MCF 10A (cell line): ENCODE results near the gene TEX30. TPM values are rescaled to one million over a fixed set of nuclear protein-coding genes. Genes with fewer than 3 reads are reported as not detected.
A peak's percentile ranks its signal among the peaks of the same experiment; 100 is the strongest.

ENCODE experiments used
- BruUV-seq: library from RNA; stranded (reverse); fragments of 400-500 nt; replicated peaks from 2 replicates; lab custom pipeline; 2021; lab: Mats Ljungman, UMichigan
- CTCF ChIA-PET: fragments of 300-600 bp; sonication (Branson Sonifier 250); formaldehyde crosslinking; extraction: SDS; loops from one replicate; lab custom pipeline; 2021; ENCODE audit warnings: antibody characterized with exemption, inconsistent platforms; lab: Yijun Ruan, JAX
- POLR2A ChIA-PET: fragments of 300-600, 350-650 bp; sonication (Branson Sonifier 250); formaldehyde crosslinking; extraction: SDS; loops from one replicate; lab custom pipeline; 2020; ENCODE audit warnings: antibody characterized with exemption, inconsistent platforms; lab: Yijun Ruan, JAX
- DNase-seq: peaks from one replicate; pipeline ENCODE4 v3.0.0-alpha.2; 2018; ENCODE audit not compliant: unreplicated experiment
- H3K27ac Mint-ChIP-seq: one replicate; pipeline ENCODE4 v1.8.0; 2022; ENCODE audit warnings: mild to moderate bottlenecking, low read depth, mixed read lengths; ENCODE audit not compliant: unreplicated experiment
- H3K27me3 Mint-ChIP-seq: one replicate; pipeline ENCODE4 v1.8.0; 2022; ENCODE audit warnings: mixed read lengths; ENCODE audit not compliant: insufficient read depth, unreplicated experiment
- H3K36me3 Mint-ChIP-seq: one replicate; pipeline ENCODE4 v1.8.0; 2022; ENCODE audit warnings: mild to moderate bottlenecking, moderate library complexity, mixed read lengths; ENCODE audit not compliant: insufficient read depth, unreplicated experiment
- H3K4me1 Mint-ChIP-seq: one replicate; pipeline ENCODE4 v1.8.0; 2022; ENCODE audit warnings: mixed read lengths; ENCODE audit not compliant: insufficient read depth, unreplicated experiment
- H3K4me3 Mint-ChIP-seq: one replicate; pipeline ENCODE4 v1.8.0; 2022; ENCODE audit warnings: mild to moderate bottlenecking, moderate library complexity, mixed read lengths; ENCODE audit not compliant: unreplicated experiment
- H3K9me3 Mint-ChIP-seq: one replicate; pipeline ENCODE4 v1.8.0; 2022; ENCODE audit warnings: mixed read lengths; ENCODE audit not compliant: unreplicated experiment
- CTCF ChIP-seq: fragments of 200-600 bp; IDR thresholded peaks from one replicate; pipeline ENCODE4 v1.8.0; 2022; ENCODE audit warnings: antibody characterized with exemption, mild to moderate bottlenecking; ENCODE audit not compliant: unreplicated experiment
- intact Hi-C: fragments of 100-400 bp; cut with micrococcal nuclease; formaldehyde crosslinking; loops from 2 replicates; pipeline ENCODE4 v1.14.1; 2022
- total RNA-seq: library from RNA; stranded (reverse); gene quantifications from 2 replicates; pipeline ENCODE4 v1.2.3, GENCODE V29; 2022

Gene TEX30
- total RNA-seq, 1 experiment from 2014 or later = 14.2 TPM

GRCh38 chr13:102776271-102776670 lies 2.7 kb upstream of the TEX30 start:
- no peak for TF ChIP-seq CTCF
- no peak overlapping the region for H3K27ac Mint-ChIP-seq
- ChIA-PET POLR2A (no interaction called here), CTCF (no interaction called here)
- DNase-seq = no peak
- H3K9me3 Mint-ChIP-seq = no peaks in the 10 kb centered on the region
- intact Hi-C loops = no loop called here
- H3K27me3 Mint-ChIP-seq = no peaks in the 10 kb centered on the region
- no peaks in the 10 kb centered on the region for H3K36me3 Mint-ChIP-seq
- H3K4me1 Mint-ChIP-seq = peaks cover 4% of the 10 kb centered on the region
- H3K4me3 Mint-ChIP-seq = no peak overlapping the region
- BruUV-seq = no TSS peak

- Mint-ChIP-seq H3K27ac (peak overlapping the region; percentile 87), H3K9me3 (no peaks in the 10 kb centered on the region), H3K36me3 (no peaks in the 10 kb centered on the region), H3K4me1 (peaks cover 15% of the 10 kb centered on the region), H3K27me3 (no peaks in the 10 kb centered on the region), H3K4me3 (peak overlapping the region; percentile 80)
- CTCF ChIA-PET = interaction anchor here (1.0 to 4.0 kb wide), 3 partner anchors 16 to 183 kb away, joined by 4 to 11 read pairs (median 5); no protein-coding TSS in a partner anchor
- no peak for TF ChIP-seq CTCF
- POLR2A ChIA-PET = interaction anchor here (0.8 to 5.7 kb wide), 7 partner anchors 10 to 179 kb away, joined by 4 to 51 read pairs (median 5); partner anchors contain the start of genes BIVM, ERCC5, POGLUT2 and TPP2
- no TSS peak for BruUV-seq
- DNase-seq = no peak
- intact Hi-C loops = no loop called here
These were observed 1.3 kb upstream of the TEX30 start for GRCh38 chr13:102774591-102775520.

- Mint-ChIP-seq H3K27ac (peak overlapping the region; percentile 87), H3K4me3 (peak overlapping the region; percentile 80), H3K36me3 (no peaks in the 10 kb centered on the region), H3K27me3 (no peaks in the 10 kb centered on the region), H3K4me1 (peaks cover 18% of the 10 kb centered on the region), H3K9me3 (no peaks in the 10 kb centered on the region)
- TSS peak; percentile 89 for BruUV-seq
- no peak for DNase-seq
- intact Hi-C loops = no loop called here
- ChIA-PET CTCF (interaction anchor here (0.7 to 4.0 kb wide), 4 partner anchors 17 to 182 kb away, joined by 3 to 11 read pairs (median 4); no protein-coding TSS in a partner anchor), POLR2A (interaction anchor here (0.6 to 5.7 kb wide), 13 partner anchors 11 to 182 kb away, joined by 3 to 51 read pairs (median 7); partner anchors contain the start of genes BIVM, ERCC5, POGLUT2 and TPP2)
- TF ChIP-seq CTCF = no peak
These were observed 605 bp upstream of the TEX30 start for GRCh38 chr13:102774214-102774568.

- H3K36me3 Mint-ChIP-seq = peaks cover 5% of the 10 kb centered on the region
- peak overlapping the region; percentile 80 for H3K4me3 Mint-ChIP-seq
- H3K27ac Mint-ChIP-seq = no peak overlapping the region
- TF ChIP-seq CTCF = no peak
- DNase-seq = no peak
- ChIA-PET CTCF (interaction anchor here (0.6 to 4.0 kb wide), 7 partner anchors 17 to 193 kb away, joined by 3 to 11 read pairs (median 3); no protein-coding TSS in a partner anchor), POLR2A (interaction anchor here (0.6 to 5.7 kb wide), 6 partner anchors 28 to 176 kb away, joined by 3 to 51 read pairs (median 18); partner anchors contain the start of genes BIVM, ERCC5, POGLUT2 and TPP2)
- H3K4me1 Mint-ChIP-seq = peaks cover 18% of the 10 kb centered on the region
- no peaks in the 10 kb centered on the region for H3K9me3 Mint-ChIP-seq
- BruUV-seq = no TSS peak
- intact Hi-C loops = loop anchor here (2.0 kb wide), 2 partner anchors 75 to 175 kb away; partner anchors contain the start of genes ERCC5 and TPP2
- no peaks in the 10 kb centered on the region for H3K27me3 Mint-ChIP-seq
These were observed 1.6 kb downstream of the TEX30 start for GRCh38 chr13:102772042-102772425.
